Vagina (tissue), 2 donors: Measurements from ENCODE around the gene TIGAR.

Experiments
- CTCF ChIP-seq, 3 experiments: fragments of 450-650 bp in 2 of 3; fragments of 200-600 bp in 1 of 3; sonication (generic) in 1 of 3; IDR thresholded peaks; one replicate each; pipeline ENCODE4 v1.5.1; 2017 to 2019; ENCODE audit warnings: antibody characterized with exemption in 3 of 3, mild to moderate bottlenecking in 2 of 3, moderate library complexity in 2 of 3
- POLR2A ChIP-seq, 2 donors: fragments of 450-650 bp; IDR thresholded peaks; one replicate each; pipeline ENCODE4 v1.6.1; 2017; ENCODE audit warnings: antibody characterized with exemption in 2 of 2, mild to moderate bottlenecking in 2 of 2, moderate library complexity in 2 of 2

GRCh38 chr12:4308334-4308950, 12.6 kb upstream of the TIGAR start:
- no peak for TF ChIP-seq CTCF (IDR thresholded peaks at IDR 0.05)
- no peak for TF ChIP-seq POLR2A (IDR thresholded peaks at IDR 0.05)
